Measurements from ENCODE around the gene KCNJ13.

DNA sequence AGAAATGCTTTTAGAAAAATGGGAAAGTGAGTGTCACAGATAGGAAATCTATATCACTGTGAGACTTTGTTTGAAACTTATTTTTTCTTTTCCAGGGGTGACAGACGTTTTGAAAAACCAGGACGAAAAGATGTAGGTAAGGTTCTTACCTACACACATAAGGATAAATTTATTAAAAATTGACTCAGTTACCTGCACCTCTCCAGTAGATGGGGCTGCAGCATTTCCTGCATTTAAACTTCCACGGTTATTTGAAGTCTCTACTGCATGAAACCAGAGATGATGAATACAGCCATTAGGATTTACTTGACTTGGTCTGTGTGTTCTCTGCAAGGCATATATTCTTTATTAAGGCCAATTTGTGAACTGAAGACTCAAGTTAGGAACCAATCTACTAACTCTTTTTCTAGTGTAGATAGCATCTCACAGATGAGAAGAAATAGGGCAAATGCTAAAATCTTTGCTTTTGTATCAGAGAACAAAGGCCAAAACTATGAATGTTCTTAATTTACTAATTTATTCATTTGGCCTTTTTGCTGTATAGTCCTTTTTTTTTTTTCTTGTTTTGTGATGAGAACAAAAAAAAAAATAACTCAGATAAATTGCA lies 15.0 kb downstream of the KCNJ13 start:
- TF ChIP-seq YY1 (IDR thresholded peaks at IDR 0.05) (no peak), JUND (IDR thresholded peaks at IDR 0.05) (no peak), SP1 (IDR thresholded peaks at IDR 0.05) (no peak), GABPA (IDR thresholded peaks at IDR 0.05 in 1 of 2, conservative IDR thresholded peaks at IDR 0.05 in 1 of 2) (no peak), FOXA1 (IDR thresholded peaks at IDR 0.05) (no peak), NR2F2 (IDR thresholded peaks at IDR 0.05) (no peak), EGR1 (IDR thresholded peaks at IDR 0.05; ENCODE audit: low read depth in 2 of 2) (no peak)
- TF ChIP-seq, protein P1, sequence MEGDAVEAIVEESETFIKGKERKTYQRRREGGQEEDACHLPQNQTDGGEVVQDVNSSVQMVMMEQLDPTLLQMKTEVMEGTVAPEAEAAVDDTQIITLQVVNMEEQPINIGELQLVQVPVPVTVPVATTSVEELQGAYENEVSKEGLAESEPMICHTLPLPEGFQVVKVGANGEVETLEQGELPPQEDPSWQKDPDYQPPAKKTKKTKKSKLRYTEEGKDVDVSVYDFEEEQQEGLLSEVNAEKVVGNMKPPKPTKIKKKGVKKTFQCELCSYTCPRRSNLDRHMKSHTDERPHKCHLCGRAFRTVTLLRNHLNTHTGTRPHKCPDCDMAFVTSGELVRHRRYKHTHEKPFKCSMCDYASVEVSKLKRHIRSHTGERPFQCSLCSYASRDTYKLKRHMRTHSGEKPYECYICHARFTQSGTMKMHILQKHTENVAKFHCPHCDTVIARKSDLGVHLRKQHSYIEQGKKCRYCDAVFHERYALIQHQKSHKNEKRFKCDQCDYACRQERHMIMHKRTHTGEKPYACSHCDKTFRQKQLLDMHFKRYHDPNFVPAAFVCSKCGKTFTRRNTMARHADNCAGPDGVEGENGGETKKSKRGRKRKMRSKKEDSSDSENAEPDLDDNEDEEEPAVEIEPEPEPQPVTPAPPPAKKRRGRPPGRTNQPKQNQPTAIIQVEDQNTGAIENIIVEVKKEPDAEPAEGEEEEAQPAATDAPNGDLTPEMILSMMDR (IDR thresholded peaks at IDR 0.05; ENCODE audit: low read depth, low read length, missing input control): peak; percentile 33
- TF ChIP-seq, protein P2, sequence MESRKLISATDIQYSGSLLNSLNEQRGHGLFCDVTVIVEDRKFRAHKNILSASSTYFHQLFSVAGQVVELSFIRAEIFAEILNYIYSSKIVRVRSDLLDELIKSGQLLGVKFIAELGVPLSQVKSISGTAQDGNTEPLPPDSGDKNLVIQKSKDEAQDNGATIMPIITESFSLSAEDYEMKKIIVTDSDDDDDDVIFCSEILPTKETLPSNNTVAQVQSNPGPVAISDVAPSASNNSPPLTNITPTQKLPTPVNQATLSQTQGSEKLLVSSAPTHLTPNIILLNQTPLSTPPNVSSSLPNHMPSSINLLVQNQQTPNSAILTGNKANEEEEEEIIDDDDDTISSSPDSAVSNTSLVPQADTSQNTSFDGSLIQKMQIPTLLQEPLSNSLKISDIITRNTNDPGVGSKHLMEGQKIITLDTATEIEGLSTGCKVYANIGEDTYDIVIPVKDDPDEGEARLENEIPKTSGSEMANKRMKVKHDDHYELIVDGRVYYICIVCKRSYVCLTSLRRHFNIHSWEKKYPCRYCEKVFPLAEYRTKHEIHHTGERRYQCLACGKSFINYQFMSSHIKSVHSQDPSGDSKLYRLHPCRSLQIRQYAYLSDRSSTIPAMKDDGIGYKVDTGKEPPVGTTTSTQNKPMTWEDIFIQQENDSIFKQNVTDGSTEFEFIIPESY (IDR thresholded peaks at IDR 0.05): no peak
- TF ChIP-seq, protein P3, sequence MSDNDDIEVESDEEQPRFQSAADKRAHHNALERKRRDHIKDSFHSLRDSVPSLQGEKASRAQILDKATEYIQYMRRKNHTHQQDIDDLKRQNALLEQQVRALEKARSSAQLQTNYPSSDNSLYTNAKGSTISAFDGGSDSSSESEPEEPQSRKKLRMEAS (IDR thresholded peaks at IDR 0.05): no peak
- TF ChIP-seq, protein P4, sequence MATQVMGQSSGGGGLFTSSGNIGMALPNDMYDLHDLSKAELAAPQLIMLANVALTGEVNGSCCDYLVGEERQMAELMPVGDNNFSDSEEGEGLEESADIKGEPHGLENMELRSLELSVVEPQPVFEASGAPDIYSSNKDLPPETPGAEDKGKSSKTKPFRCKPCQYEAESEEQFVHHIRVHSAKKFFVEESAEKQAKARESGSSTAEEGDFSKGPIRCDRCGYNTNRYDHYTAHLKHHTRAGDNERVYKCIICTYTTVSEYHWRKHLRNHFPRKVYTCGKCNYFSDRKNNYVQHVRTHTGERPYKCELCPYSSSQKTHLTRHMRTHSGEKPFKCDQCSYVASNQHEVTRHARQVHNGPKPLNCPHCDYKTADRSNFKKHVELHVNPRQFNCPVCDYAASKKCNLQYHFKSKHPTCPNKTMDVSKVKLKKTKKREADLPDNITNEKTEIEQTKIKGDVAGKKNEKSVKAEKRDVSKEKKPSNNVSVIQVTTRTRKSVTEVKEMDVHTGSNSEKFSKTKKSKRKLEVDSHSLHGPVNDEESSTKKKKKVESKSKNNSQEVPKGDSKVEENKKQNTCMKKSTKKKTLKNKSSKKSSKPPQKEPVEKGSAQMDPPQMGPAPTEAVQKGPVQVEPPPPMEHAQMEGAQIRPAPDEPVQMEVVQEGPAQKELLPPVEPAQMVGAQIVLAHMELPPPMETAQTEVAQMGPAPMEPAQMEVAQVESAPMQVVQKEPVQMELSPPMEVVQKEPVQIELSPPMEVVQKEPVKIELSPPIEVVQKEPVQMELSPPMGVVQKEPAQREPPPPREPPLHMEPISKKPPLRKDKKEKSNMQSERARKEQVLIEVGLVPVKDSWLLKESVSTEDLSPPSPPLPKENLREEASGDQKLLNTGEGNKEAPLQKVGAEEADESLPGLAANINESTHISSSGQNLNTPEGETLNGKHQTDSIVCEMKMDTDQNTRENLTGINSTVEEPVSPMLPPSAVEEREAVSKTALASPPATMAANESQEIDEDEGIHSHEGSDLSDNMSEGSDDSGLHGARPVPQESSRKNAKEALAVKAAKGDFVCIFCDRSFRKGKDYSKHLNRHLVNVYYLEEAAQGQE (IDR thresholded peaks at IDR 0.05): no peak
- TF ChIP-seq, protein P5, sequence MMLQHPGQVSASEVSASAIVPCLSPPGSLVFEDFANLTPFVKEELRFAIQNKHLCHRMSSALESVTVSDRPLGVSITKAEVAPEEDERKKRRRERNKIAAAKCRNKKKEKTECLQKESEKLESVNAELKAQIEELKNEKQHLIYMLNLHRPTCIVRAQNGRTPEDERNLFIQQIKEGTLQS (IDR thresholded peaks at IDR 0.05): no peak
